Fibroblast of villous mesenchyme (primary cell): ENCODE results near the gene ZGPAT. TPM values are rescaled to one million over a fixed set of nuclear protein-coding genes. Genes with fewer than 3 reads are reported as not detected.

Experiments used
- DNase-seq: peaks from one replicate; pipeline ENCODE4 v3.0.0-alpha.2; 2010; ENCODE audit warnings: low read depth
- H3K4me3 ChIP-seq: 2 replicates; pipeline ENCODE4 v1.5.1; 2011; ENCODE audit warnings: low read depth, mild to moderate bottlenecking, low read length
- total RNA-seq: library from RNA; depleted of rRNA; stranded (reverse); fragments of >200 nt; gene quantifications from 2 replicates; pipeline ENCODE4 v1.2.3, GENCODE V29; 2012
- TF ChIP-seq, protein P1 (sequence below): IDR thresholded peaks from 2 replicates; pipeline ENCODE4 v1.5.1; 2012; ENCODE audit warnings: low read depth, mild to moderate bottlenecking, low read length; ENCODE audit not compliant: insufficient read depth

Gene ZGPAT
- total RNA-seq, 1 donor, result 19.4 TPM

- TF ChIP-seq, protein P1, sequence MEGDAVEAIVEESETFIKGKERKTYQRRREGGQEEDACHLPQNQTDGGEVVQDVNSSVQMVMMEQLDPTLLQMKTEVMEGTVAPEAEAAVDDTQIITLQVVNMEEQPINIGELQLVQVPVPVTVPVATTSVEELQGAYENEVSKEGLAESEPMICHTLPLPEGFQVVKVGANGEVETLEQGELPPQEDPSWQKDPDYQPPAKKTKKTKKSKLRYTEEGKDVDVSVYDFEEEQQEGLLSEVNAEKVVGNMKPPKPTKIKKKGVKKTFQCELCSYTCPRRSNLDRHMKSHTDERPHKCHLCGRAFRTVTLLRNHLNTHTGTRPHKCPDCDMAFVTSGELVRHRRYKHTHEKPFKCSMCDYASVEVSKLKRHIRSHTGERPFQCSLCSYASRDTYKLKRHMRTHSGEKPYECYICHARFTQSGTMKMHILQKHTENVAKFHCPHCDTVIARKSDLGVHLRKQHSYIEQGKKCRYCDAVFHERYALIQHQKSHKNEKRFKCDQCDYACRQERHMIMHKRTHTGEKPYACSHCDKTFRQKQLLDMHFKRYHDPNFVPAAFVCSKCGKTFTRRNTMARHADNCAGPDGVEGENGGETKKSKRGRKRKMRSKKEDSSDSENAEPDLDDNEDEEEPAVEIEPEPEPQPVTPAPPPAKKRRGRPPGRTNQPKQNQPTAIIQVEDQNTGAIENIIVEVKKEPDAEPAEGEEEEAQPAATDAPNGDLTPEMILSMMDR, result no peak
- no peak for DNase-seq
- no peak overlapping the region for H3K4me3 ChIP-seq
Measured at GRCh38 chr20:63701329-63702035, 6.4 kb upstream of the ZGPAT start.

GRCh38 chr20:63702036-63702665 lies 5.7 kb upstream of the ZGPAT start:
- no peak for DNase-seq
- H3K4me3 ChIP-seq, result no peak overlapping the region
- TF ChIP-seq, protein P1, result no peak

DNA sequence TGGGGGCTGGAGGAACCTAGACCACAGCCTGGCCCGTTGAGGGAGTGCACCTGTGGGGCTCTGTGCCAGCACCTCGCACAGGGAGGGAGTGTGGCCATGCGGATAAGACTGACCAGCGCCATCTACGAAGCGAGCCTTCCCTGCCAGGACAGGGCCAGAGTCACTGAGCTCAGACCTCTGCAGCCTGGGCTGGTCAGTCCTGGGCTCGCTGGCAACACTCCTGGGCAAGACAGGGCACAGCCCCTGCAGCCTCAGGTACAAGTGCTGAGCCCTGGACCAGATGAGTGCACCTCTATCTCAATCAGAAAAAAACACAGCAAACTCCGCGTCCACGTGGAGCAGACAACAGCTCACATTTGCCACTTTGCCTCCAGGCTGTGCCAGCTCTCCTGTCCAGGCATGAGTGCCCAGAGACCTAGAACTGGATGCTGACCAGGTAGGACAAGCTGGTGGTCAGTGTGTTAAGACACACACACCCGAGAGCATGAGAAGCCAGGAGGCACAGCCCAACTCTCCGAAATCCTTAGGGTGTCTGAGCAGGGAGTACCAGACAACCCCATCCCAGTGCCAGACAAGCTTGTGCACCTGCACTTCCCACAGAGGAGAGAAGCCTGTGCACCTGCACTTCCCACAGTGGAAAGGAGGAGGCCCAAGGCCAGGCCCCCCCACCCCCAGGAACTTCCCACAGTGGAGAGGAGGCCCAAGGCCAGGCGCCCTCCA lies 4.9 kb upstream of the ZGPAT start:
- no peak for DNase-seq

GRCh38 chr20:63703471-63703975 lies 4.3 kb upstream of the ZGPAT start:
- no peak for DNase-seq
- no peak overlapping the region for H3K4me3 ChIP-seq
- TF ChIP-seq, protein P1, result no peak

More for the DNA sequence above, 4.9 kb upstream of the ZGPAT start:
- H3K4me3 ChIP-seq, result no peak overlapping the region
- TF ChIP-seq, protein P1, result no peak

- TF ChIP-seq, protein P1, result no peak
- H3K4me3 ChIP-seq, result no peak overlapping the region
- no peak for DNase-seq
Measured at GRCh38 chr20:63703976-63704748, 3.7 kb upstream of the ZGPAT start.

GRCh38 chr20:63704749-63705117 lies 3.1 kb upstream of the ZGPAT start:
- no peak for DNase-seq
- no peak overlapping the region for H3K4me3 ChIP-seq
- TF ChIP-seq, protein P1, result no peak
